NB4 (cell line): ENCODE data around the gene VENTX.

Experiments used
- MAX ChIP-seq: IDR thresholded peaks from 2 replicates; pipeline ENCODE4 v1.6.1; 2011; ENCODE audit warnings: low read depth, low read length
- POLR2A ChIP-seq: IDR thresholded peaks from 2 replicates; pipeline ENCODE4 v1.6.1; 2011; ENCODE audit warnings: mild to moderate bottlenecking; ENCODE audit not compliant: insufficient read length; ENCODE audit errors: extremely low read depth
- TF ChIP-seq, protein P1 (sequence below): IDR thresholded peaks from one replicate; pipeline ENCODE4 v1.5.1; 2012; ENCODE audit warnings: low read depth, low read length

- TF ChIP-seq POLR2A (no peak), MAX (no peak)
- TF ChIP-seq, protein P1, sequence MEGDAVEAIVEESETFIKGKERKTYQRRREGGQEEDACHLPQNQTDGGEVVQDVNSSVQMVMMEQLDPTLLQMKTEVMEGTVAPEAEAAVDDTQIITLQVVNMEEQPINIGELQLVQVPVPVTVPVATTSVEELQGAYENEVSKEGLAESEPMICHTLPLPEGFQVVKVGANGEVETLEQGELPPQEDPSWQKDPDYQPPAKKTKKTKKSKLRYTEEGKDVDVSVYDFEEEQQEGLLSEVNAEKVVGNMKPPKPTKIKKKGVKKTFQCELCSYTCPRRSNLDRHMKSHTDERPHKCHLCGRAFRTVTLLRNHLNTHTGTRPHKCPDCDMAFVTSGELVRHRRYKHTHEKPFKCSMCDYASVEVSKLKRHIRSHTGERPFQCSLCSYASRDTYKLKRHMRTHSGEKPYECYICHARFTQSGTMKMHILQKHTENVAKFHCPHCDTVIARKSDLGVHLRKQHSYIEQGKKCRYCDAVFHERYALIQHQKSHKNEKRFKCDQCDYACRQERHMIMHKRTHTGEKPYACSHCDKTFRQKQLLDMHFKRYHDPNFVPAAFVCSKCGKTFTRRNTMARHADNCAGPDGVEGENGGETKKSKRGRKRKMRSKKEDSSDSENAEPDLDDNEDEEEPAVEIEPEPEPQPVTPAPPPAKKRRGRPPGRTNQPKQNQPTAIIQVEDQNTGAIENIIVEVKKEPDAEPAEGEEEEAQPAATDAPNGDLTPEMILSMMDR, result no peak
These were observed 37.0 kb upstream of the VENTX start for GRCh38 chr10:133200621-133201031.
